HG02763 (cell line): ENCODE results near the gene RTBDN.
A peak's percentile ranks its signal among the peaks of the same experiment; 100 is the strongest.
"Not testable (repeated sequence)": the region's sequence is repeated elsewhere in the genome, so short reads cannot be mapped to it uniquely, and the experiment has no call there.

Source experiments
- ATAC-seq: cut with Tn5 transposase; IDR thresholded peaks from one replicate; pipeline ENCODE4 v1.9.1; 2021; ENCODE audit warnings: mild to moderate bottlenecking, moderate library complexity; ENCODE audit not compliant: unreplicated experiment

Gene RTBDN

GRCh38 chr19:12825254-12826131, 8.9 kb downstream of the RTBDN start:
- no peak for ATAC-seq

GRCh38 chr19:12821761-12822160, 12.6 kb downstream of the RTBDN start:
- ATAC-seq = no peak

- ATAC-seq = not testable (repeated sequence)
These were observed 16.6 kb downstream of the RTBDN start for GRCh38 chr19:12817810-12818209.

- not testable (repeated sequence) for ATAC-seq
These were observed 17.2 kb downstream of the RTBDN start for GRCh38 chr19:12817188-12817587.

- ATAC-seq = no peak
These were observed 19.3 kb downstream of the RTBDN start for GRCh38 chr19:12815088-12815487.

DNA sequence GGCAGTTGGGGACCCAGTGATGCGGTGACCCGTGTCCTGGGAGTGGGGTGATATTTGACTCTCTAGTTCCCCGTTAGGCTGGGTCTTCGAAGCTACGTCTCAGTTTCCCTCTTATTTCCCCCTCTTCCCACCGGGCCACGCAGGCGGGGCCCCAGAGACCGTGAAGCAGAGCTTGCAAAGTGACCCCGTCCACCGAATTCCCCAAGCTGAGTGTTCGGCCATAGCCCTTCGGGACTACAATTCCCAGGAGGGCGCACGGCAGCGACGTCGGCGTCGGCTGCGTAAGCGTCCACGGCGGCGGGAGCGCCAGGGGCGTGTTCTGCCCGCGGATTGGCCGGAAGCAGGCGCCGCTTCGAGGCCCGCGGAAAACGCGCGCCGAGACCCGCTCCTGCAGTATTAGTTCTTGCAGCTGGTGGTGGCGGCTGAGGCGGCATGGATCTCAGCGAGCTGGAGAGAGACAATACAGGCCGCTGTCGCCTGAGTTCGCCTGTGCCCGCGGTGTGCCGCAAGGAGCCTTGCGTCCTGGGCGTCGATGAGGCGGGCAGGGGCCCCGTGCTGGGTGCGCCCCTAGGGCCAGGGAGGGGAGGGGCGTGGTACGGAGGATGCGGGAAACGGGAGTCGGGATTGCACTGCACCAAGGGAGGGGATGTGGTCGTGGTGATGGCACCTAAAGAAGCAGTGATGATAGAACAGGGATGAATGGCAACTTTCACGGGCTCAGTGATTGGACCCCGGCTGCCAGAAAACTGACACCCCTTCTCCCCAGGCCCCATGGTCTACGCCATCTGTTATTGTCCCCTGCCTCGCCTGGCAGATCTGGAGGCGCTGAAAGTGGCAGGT, 27.9 kb downstream of the RTBDN start, which contains the start of gene RNASEH2A:
RNASEH2A (plus strand) TSS at position 343 of the 840 bp plus-strand sequence; CDS start at position 433, 90 bp downstream.
- ATAC-seq = peak; percentile 69

- ATAC-seq = no peak
These were observed 30.3 kb downstream of the RTBDN start for GRCh38 chr19:12804051-12804450.

- no peak for ATAC-seq
These were observed 31.9 kb downstream of the RTBDN start for GRCh38 chr19:12802267-12803106.

DNA sequence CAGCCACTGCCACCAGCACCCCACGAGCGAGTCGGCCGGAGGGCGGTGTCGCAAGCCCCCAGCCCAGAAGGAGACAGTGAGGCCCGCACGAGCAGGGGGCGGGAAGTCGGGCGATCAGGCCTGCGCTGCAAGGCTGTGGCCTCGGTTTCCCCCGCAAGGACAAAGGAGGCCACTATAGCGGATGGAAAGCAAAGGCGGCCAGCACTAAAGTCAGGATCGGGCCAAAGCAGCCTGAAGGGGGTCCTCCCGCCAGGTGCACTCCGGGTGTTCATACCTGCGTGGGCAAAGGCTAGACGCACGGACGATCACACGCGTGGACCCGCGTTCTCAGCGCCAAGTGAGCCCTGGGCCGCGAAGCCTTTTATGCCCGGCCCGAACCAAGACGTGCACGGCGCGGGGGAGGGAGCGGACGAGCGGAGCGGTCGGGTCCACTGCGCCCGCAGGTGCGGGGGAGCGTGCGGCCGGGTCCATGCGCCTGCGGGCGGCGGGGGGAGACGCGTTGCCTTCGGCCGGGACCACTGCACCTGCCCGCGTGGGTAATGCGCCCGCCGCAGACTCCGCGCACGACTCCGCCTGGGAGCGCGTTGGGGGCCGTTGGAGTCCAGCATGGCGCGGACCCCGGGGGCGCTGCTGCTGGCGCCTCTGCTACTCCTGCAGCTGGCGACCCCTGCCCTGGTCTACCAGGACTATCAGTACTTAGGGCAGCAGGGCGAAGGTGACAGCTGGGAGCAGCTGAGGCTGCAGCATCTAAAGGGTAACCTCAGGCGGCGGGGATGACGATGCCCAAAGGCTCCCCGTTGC, 32.7 kb downstream of the RTBDN start, which contains the start of the genes PRDX2 and THSD8:
PRDX2 (minus strand) TSS at position 335 of the 801 bp plus-strand sequence. CDS start 539 bp downstream, outside the sequence.
THSD8 (plus strand) TSS at position 604 of the 801 bp plus-strand sequence; CDS start at position 607, 3 bp downstream.
- no peak for ATAC-seq

DNA sequence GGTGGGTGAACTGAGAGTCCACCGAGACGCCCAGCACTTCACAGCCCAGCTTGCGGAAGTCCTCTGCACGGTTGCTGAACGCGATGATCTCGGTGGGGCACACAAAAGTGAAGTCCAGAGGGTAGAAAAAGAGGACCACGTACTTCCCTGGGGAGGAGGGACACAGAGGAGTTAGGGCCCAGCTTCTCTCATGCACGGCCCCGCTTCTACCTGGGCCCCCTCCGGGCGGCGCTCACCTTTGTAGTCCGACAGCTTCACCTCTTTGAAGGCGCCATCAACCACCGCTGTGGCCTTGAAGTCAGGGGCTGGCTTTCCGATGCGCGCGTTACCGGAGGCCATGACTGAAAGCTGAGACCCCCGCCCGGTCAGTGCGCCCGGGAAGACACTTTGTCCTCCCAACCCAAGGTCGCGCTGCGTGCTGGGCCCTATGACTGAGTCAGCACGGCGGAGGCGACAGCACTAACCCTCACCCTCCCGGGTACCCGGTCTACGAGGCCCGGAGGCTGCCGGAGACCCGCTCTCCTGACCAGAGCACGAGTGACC, 33.4 kb downstream of the RTBDN start:
- ATAC-seq = no peak

DNA sequence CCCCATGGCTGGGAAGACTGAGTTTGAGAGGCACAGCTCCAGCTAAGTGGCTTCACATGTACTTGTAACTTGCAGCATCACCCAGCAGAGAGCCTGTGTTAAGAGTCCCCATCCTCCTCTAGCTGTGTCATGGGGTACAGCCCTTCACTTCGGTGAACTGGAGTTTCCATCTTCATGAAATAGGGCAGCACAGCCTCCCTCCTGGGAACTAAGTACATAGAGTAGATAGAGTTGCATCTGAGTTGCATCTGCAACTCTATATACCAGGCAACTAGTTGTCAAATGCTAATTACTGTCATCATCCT, 34.0 kb downstream of the RTBDN start:
- ATAC-seq = no peak

- no peak for ATAC-seq
These were observed 34.5 kb downstream of the RTBDN start for GRCh38 chr19:12799742-12800465.

GRCh38 chr19:12797607-12798006, 36.8 kb downstream of the RTBDN start:
- ATAC-seq = not testable (repeated sequence)

DNA sequence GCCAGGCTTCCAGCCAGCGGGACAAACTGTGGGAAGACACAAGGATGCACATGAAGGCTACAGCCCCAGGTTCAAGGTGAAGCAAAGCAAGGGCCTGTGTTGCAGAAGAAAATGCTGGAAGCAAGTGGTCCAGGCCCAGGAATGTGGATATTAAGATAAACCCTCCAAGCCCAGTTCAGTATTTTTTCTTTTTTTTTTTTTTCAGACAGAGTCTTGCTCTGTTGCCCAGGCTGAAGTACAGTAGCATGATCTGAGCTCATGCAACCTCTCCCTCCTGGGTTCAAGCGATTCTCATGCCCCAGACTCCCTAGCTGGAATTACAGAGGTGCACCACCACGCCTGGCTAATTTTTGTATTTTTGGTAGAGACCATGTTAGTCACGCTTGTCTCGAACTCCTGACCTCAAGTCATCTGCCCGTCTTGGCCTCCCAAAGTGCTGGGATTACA, 37.2 kb downstream of the RTBDN start:
- ATAC-seq = no peak

DNA sequence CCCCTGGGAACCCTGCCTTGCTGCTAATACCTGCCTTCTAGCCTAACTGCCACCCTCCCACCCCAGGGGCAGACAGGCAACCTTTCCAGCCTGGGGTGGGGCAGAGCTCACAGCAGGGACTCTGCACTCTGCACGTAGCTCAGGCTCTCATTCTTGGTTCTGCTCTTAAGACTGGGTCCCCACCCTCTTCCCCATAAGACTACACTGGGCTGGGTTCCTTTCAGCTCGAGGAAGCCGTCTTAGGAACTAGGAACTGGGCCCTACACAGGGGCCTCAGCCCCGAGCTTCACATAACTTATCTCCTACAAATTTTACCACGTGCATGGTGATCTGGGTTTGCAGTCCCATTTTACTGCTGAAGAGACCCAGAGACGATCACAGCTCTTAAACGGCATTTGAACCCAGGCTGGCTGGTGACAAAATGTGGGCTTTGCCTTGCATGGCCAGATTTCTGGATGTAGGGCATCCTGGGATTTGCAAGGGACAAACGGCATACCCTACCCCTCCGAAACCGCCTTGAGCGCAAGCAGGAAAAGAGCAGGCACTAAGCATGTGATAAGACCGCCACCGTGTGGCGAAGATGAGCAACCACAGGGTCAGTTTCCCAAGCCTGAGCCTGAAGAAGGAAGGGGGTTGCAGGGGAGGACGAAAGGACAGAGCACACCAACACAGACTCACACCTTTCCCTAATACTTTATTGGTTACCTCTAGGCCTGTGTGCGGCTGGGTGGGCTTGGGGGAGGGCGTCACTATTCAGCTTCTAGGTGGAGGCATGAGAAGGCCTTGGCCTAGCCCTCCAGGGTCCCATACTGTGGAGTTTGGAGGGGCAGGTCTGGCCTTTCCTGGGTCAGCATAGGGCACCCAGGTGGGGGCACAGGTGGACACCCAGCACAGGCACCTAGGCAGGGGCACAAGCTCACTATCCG, 38.0 kb downstream of the RTBDN start:
- no peak for ATAC-seq

GRCh38 chr19:12794971-12795381, 39.4 kb downstream of the RTBDN start:
- no peak for ATAC-seq

DNA sequence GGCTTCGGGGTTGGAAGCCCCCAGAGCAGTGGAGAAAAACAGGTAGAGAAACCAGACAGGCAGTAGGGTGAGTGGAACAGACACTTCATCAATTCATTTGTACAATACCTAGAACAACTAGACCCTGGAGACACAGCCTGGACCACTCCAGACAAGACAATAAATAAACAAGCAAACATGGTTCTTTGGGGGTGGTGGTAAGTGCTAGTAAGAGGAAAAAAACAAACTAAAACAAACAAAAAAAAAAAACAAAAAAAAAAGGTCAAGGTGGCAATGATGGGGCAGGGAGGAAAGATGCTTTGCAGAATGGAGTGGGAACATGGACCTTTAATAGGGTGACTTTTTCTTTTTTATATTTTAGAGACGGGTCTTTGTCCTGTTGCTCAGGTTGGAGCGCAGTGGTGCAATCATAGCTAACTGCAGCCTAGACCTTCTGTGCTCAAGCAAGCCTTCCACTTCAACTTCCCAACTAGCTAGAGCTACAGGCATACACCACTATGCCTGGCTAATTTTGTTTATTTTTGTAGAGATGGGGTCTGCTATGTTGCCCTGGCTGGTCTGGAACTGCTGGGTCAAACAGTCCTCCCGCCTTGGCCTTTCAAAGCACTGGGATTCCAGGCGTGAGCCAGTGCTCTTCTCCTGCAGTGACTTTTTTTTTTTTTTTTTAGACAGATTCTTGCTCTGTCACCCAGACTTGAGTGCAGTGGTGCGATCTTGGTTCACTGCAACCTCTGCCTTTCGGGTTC, 40.0 kb downstream of the RTBDN start:
- no peak for ATAC-seq
